Measurements from ENCODE around the gene PGRMC2. TPM values are rescaled to one million over a fixed set of nuclear protein-coding genes. Genes with fewer than 3 reads are reported as not detected.

The PGRMC2 gene
- polyA plus RNA-seq, 4 donors: 102 to 137 (median 122) TPM

DNA sequence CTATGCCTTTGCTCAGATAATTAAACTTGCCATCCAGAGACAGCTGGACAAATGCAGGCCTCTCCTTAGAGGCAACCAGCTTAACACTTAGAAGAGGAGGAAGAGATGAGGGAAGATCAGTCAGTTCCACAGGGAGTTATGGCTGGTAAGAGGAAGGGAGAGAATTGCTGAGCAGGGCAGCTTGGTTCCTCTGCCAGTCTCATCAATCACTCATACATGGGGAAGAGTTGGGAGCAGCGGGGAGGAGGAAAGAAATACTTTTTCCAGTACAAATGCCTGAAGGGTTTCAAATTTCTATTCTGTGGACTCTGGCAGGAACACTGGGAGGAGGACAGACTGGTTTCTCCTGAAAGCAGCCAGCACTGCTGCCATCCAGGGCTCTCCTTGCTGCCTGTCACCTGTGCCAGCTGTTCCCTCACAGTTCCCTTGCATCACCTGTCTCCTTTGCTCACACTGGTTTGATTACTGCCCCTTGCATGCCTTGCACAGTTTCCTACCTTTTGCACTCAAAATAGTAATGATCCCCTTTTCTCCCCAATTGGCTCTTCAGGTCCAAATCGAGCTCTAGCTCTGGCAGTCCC lies 59.5 kb downstream of the PGRMC2 start:
- no peak for DNase-seq (ENCODE audit: low read depth in 4 of 4, low spot score in 3 of 4)

DNA sequence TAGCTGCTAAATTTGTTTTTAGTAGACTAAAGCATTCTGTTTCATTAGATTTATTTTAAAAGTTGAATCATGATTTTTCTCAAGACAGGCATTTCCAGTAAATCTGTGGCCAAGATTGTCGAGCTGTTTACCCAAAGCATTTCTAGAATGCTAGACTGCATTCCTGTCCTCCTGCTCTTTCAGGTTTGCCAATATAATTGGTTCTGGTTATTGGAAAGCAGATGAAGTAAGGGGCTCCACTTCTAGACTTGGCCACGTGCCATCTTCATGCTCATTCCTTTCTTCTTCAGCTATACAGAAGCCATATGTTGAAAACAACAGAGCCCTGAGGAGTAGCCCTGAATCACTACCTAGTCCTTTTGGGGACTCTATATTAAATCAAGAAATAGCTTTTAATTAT lies 62.5 kb downstream of the PGRMC2 start:
- DNase-seq (ENCODE audit: low read depth in 4 of 4, low spot score in 3 of 4): no peak

DNA sequence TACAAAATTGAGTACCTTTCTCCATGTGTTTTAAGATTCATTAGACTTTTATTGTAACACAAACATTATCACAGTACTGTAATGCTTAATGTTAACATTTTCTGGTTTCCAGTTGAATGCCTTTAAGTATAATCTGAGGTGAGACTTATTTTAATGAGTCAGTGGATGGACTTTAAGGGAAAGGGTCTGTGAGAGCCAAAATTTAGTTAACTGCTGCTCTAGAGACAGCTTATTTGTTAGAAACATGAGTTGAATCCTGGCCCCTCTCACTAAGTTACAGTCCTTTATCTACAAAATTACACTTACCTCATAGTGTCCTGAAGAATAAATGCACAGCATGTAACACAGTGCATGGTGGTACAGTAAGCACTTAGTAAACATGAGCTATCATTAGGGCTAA lies 66.0 kb downstream of the PGRMC2 start:
- DNase-seq (ENCODE audit: low read depth in 4 of 4, low spot score in 3 of 4): no peak

DNA sequence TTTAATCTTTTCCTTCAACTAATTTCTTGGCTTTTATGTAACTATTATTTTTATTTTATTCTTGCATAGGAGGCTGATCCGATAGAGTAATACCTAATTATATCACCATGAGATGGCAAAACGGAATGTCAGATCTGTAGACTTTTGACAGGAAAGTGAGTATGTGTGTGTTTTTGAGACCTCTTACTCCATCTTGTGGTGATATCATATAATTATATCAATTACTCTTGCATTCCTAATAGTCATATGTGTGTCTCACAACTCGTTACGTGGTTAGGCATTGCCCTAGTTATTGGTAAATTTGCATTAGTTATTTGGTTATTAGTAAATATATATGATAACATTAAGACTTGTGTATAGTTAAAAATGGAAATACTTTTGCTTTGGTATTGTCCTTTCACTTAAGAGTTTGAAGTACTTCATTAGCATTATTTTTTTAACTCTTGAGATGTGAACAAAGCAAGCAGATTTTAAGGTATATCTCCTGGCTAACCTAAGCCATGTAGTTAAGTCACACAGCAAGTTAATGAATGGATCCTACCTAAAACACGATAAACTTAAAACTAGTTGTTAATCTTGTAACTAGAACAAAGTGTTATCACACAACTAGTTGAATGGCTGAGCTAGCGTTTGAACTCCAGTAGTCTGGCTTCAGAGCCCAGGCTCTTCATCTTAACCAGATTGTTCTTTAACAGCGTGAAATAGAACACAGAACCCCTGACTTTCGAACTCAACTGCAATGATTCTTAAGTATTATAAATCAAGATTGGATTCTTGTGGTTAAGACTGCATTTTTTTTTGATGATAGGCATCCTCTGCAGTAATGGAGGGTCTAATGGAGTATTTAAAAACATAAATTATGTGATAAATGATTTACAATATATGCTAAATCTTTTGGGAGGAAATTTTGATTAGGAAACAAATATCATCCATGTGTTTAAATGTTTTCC lies 67.1 kb downstream of the PGRMC2 start:
- DNase-seq (ENCODE audit: low read depth in 4 of 4, low spot score in 3 of 4): no peak

Other genes starting within 250 kb of the PGRMC2 start
- gene LARP1B, start 226.5 kb downstream of the PGRMC2 start, polyA plus RNA-seq (ENCODE audit: insufficient read length in 4 of 4): 10 to 100 TPM; 18.0 to 25.2 (median 23.7) TPM